ENCODE data around the gene BRIX1.
A peak's percentile ranks its signal among the peaks of the same experiment; 100 is the strongest.

Gene BRIX1

DNA sequence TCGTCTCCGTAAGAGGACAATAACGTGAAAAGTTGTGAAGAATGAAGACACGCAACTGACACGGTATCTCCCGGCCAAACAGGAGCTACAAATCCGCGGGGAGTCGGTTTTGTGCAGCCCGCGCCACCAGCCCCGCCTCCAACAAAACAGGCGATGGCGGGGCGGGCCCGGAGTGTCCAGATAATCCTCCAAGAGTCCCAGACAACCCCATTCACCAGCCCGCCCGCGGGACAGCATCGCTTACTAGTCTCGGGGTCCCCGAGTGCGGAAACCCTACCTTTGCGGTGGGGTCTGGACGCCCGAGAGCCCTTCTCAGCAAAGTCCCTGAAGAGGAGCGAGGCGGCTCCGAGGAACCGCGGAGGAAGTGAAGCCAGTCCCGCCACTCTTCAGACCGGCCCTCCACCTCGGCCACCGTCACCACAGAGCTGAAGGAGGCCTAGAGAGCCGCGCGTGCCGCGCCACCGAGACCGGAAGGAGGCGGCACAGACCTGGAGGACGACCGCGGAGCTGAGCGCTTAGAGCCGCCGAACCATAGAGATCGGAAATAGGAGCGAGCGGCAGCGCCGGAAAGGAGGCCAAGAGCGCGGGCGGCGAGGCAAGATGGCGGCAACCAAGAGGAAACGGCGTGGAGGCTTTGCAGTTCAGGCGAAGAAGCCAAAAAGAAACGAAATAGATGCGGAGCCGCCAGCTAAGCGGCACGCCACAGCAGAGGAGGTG is at the start of gene BRIX1, which contains the start of gene RAD1:
Gene BRIX1, plus strand, starts transcription at position 573 of the 717 bp plus-strand sequence. Its CDS starts 28 bp downstream, at position 601.
Gene RAD1, minus strand, starts transcription at position 366 of the 717 bp plus-strand sequence. CDS start 612 bp downstream, outside the sequence.
- DNase-seq (ENCODE audit: low read depth in 2 of 2): peak; percentile 86 to 87

DNA sequence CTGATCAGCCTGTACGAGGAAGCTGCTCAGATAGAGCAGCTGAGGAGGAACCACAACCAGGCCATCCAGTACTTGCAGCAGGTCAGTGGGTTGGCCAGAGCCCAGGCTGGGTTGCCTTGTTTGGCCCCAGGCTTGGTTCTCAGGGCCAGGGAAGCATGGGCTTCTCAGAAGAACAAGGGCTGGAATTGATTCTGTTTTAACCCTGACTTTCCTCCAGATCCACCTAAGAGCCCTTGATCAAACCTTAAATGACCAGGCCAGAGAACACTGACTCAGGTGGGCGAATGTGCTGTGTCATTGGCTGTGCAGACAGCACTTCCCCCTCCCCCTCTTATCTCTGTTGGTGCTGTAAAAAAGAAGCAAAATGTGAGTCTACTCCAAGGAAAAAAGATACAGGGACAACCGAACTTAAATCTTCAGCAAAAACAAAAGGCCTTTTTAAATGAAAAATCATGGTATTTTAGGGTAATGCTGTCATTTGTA is 48.5 kb upstream of the BRIX1 start:
- no peak for DNase-seq (ENCODE audit: low read depth in 2 of 2)

GRCh38 chr5:34867660-34868059 is 47.9 kb upstream of the BRIX1 start:
- no peak for DNase-seq (ENCODE audit: low read depth in 2 of 2)

DNA sequence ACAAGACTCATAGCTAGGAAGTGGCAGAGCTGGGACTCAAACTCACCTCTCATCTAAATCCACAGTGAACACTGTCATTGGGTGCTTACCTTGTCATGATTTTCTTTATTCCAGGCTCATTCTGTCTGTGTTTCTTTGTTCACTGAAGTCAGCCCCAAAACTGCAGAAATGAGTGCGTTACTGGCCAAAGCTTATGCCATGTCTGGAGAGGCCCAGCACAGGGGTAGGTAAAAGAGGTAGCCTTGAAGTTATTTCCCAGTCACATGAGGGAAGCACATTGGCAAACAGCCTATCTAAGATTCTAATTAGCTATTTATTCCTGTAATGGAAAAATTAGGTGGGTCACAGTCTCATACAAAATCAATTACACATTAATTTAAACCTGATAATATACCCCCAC is 46.7 kb upstream of the BRIX1 start:
- no peak for DNase-seq (ENCODE audit: low read depth in 2 of 2)

DNA sequence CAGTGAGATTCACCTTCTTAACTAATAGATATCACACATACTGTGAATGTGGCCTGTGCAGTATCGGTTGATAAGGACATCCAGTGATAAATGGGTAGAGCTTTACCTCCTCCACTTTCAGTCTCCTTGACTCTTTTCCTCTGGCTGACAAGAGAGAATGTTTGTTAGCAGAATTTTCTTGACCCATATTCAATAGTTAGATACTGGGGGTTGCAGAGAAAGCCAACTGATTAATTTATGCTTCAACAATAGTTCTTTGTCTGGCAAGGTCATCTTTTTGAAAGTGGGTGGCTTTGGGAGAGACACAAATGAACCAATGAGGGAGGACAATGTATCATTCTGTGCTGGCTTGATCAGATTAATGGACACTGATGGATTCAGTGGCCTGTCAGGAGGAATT is 46.3 kb upstream of the BRIX1 start:
- DNase-seq (ENCODE audit: low read depth in 2 of 2): no peak

- no peak for DNase-seq (ENCODE audit: low read depth in 2 of 2)
These were observed 45.1 kb upstream of the BRIX1 start for GRCh38 chr5:34870382-34870781.

GRCh38 chr5:34876275-34876674 is 39.2 kb upstream of the BRIX1 start:
- no peak for DNase-seq (ENCODE audit: low read depth in 2 of 2)

GRCh38 chr5:34881246-34881645 is 34.3 kb upstream of the BRIX1 start:
- DNase-seq (ENCODE audit: low read depth in 2 of 2): no peak

DNA sequence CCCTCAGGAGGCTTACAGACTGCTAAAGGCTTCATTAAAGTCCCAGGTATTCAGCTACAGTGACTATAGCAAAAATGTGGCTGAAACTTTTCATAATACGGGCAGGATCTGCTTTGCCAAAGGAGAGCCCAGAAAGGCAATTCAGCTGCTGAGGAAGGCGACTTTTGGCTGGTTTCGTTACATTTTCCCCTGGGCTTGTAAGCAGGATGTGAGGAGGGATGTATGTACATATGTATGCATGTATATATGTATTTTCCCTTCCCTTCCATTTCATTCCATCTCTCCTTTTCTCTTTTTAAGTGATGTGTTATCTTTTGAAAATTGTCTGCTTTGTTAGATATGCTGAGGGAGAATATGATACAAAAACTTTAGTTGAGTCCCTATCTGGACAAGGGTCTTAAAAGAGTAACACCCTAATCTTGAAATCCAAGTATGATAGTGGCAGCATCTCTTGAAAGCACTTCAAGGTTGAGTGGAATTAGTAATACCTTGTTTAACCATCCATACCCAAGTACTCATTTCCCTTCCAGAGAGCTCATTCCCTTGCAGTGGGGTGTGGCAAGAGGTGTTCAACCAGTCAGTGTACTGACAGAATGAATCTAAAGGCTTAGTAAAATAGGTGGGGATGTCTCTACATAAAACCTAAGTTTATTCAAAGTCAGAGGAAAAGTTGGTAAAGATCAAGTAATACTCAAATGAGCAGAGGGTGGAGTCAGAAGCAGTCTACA is 29.0 kb upstream of the BRIX1 start:
- no peak for DNase-seq (ENCODE audit: low read depth in 2 of 2)

DNA sequence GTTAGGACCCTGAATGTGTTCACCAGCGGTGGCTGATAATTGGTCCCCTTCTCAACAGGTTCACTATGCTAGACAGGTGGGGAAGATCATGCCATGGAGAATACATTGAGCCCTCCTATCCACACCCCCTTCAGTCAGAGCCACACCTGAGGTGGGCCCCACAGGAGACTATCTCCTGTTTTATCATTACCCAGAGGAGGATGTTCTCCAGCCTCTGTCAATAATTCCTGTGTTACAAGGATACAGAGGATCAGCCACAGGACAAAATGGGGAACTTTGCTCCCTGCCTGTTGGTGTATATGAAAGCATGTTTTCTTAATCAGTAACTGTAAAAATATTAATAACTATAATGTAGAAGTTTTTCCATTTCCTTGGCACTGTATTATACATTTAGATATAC is 26.1 kb upstream of the BRIX1 start:
- DNase-seq (ENCODE audit: low read depth in 2 of 2): no peak

DNA sequence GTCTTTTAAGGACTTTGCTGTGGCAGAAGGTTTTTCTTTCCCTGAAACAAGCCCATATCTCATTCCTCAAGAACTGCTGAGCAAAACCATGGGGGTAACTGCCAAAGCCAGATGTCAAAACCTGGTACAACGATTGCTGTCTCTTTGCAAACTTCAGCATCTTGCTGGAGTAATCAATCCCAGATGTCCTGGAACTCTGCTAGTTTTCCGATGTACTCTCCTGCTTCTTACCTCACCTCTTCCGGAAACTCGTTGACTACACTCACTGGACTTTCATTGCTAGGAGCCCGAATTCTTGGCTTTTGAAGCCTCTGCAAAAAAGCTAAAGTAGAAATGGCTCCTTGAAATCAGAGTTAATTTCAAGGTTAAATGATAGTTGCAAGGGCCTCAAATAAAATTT is 23.5 kb upstream of the BRIX1 start:
- DNase-seq (ENCODE audit: low read depth in 2 of 2): no peak

DNA sequence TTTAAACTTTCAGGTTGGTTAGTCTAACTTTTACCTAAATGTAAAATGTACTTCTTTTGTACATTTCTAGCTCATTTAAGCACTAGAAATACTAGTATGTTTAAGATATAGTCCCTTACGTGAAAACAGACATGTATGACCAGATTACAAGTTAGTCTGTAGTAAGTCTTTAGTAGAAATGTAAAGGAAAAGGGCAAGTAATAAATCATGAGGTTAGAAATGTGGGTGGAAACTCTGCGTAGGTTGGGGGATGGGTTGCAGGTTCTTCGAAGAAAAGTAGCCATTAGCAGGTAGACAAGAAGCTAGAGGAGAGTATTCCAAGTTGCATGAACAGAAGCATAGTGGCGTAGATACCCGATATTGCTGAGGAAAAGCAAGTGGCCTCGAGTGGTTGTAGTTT is 23.1 kb upstream of the BRIX1 start:
- no peak for DNase-seq (ENCODE audit: low read depth in 2 of 2)

GRCh38 chr5:34894716-34895115 is 20.8 kb upstream of the BRIX1 start:
- no peak for DNase-seq (ENCODE audit: low read depth in 2 of 2)

- DNase-seq (ENCODE audit: low read depth in 2 of 2): no peak
These were observed 19.7 kb upstream of the BRIX1 start for GRCh38 chr5:34895641-34896419.

DNA sequence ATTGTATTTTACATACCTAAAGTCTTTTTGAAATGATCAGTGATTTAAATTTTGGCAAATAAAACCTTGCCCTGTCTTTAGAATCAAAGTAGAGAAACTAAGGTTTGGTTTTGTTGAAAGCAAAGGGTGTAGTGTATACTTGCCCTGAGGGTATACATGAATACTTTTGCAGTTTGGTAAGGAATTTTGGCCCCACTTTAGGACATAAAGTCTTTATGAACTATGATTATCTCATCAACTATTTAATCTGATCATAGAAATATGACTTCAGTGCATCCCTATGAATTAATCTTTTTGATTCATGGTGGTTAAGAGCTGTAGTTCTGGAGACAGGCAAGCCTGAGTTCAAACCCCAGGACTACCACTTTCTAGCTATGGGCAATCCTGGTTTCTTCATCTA is 17.9 kb upstream of the BRIX1 start:
- DNase-seq (ENCODE audit: low read depth in 2 of 2): no peak

DNA sequence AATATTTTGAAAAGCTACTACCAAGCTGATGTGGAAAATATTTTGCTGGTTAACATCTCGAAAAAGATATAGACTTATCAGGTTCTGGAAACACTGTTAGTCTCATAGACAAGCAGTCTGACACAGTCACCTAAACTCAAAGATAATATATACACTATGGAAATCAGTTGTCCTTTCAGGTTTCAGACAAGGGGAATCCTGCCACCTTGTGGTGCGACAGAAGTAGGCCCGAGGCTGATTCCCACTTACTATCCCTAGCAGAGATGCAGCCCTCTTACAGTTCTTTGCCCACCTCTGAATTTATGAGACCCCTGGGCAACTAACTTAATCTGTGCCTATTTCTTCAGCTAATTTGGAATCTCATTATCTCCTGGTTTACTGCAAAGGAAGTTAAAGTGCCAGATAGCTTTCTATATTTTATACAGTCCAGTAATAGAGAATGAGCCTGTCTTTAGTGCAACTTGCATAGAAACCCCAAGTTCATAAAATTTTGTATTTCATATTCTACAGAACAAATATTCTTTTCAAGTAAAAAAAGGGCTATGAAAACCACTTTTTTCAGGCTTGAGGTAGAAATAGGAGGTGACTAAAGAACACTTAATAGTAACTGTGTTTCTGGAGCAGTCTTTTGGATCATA is 17.1 kb upstream of the BRIX1 start:
- peak; percentile 37 to 53 for DNase-seq (ENCODE audit: low read depth in 2 of 2)

DNA sequence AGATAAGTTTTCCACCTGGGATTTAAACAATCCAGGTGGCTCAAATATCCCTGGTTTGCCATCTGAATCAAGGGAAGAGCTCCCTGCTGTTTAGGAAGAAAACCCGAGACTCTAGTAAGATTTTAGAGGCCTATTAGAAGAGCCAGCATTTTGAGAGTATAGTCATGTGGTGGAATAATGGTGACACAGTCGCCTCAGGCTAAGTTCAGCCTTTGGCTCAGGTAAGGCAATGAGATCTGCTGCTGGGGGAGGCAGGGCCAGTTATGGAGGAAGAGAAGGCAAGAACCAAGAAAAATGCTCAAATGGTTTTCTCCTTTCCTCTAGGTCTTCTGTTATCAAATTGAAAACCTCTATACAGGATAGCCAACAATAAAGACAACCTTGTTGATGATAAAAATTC is 16.4 kb upstream of the BRIX1 start:
- DNase-seq (ENCODE audit: low read depth in 2 of 2): no peak

GRCh38 chr5:34900652-34901051 is 14.9 kb upstream of the BRIX1 start:
- no peak for DNase-seq (ENCODE audit: low read depth in 2 of 2)

DNA sequence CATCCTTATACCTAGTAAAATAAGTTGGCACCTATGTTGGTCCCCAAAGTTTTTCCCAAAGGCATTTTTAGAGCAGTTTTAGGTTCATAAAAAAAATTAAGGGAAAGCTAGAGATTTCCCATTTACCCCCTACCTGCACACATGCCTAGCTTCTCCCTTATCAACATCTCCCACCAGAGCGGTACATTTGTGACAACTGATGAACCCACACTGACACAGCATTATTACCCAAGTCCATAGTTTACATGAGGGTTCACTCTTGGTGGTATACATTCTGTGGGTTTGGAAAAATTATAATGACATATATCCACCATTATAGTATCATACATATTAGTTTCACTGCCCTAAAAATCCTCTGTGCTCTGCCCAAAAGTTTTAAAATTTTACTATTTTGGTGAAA is 12.3 kb upstream of the BRIX1 start:
- DNase-seq (ENCODE audit: low read depth in 2 of 2): no peak

DNA sequence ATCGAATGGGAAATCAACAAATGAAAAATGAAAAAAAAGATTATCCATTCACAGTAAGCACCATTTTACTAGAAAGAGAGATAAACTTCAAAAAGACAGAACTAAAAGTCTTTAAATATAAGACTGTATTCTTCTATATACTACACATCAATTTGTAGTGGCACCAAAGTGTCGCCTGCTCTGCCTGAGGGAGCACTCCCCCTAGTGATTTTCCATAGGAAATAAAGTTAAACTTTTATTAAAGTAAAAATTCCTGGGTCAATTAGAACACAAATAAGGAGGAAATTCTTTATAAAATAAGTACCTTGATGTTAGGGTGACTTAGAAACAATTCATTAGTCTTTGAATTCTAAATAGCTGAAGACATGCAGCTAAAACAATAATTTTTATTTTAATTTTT is 9.9 kb upstream of the BRIX1 start:
- DNase-seq (ENCODE audit: low read depth in 2 of 2): no peak

GRCh38 chr5:34913072-34913471 is 2.4 kb upstream of the BRIX1 start:
- DNase-seq (ENCODE audit: low read depth in 2 of 2): no peak

DNA sequence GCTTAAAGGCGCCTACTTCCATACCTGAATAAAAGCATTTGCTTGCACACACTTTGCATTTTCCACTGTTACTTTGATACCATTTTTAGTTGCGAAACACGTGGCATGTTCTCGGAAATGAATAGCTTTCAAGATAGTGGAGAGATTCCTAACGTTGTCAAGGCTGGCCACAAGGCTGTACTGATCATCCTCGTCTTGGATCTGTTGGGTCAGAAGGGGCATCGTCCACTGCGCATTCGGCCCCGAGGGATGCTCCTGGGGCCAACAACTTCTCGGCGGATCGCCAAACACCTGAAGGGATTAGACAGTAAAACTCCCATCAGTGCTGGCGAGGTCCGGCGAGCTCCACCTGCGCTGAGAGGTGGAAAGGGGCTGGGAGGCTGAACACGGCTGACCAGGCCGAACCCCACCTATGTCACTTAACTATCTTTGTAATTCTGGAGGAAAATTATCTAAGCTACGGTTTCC is 806 bp upstream of the BRIX1 start:
- DNase-seq (ENCODE audit: low read depth in 2 of 2): peak in 1 of 2 donors; percentile 12
